Left hindlimb (tissue), 1 donor: ENCODE measurements around the gene FGF2.

Experiments
- DNase-seq: peaks from one replicate; pipeline ENCODE4 v3.0.0-alpha.2; 2018

The FGF2 gene

GRCh38 chr4:122946142-122946541, 119.5 kb downstream of the FGF2 start:
- DNase-seq, result no peak
